Measurements from ENCODE around the gene NEIL3. TPM values are rescaled to one million over a fixed set of nuclear protein-coding genes. Genes with fewer than 3 reads are reported as not detected.

The NEIL3 gene, protein sequence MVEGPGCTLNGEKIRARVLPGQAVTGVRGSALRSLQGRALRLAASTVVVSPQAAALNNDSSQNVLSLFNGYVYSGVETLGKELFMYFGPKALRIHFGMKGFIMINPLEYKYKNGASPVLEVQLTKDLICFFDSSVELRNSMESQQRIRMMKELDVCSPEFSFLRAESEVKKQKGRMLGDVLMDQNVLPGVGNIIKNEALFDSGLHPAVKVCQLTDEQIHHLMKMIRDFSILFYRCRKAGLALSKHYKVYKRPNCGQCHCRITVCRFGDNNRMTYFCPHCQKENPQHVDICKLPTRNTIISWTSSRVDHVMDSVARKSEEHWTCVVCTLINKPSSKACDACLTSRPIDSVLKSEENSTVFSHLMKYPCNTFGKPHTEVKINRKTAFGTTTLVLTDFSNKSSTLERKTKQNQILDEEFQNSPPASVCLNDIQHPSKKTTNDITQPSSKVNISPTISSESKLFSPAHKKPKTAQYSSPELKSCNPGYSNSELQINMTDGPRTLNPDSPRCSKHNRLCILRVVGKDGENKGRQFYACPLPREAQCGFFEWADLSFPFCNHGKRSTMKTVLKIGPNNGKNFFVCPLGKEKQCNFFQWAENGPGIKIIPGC
- 3.6 and 5.4 TPM in 2 replicates for total RNA-seq

DNA sequence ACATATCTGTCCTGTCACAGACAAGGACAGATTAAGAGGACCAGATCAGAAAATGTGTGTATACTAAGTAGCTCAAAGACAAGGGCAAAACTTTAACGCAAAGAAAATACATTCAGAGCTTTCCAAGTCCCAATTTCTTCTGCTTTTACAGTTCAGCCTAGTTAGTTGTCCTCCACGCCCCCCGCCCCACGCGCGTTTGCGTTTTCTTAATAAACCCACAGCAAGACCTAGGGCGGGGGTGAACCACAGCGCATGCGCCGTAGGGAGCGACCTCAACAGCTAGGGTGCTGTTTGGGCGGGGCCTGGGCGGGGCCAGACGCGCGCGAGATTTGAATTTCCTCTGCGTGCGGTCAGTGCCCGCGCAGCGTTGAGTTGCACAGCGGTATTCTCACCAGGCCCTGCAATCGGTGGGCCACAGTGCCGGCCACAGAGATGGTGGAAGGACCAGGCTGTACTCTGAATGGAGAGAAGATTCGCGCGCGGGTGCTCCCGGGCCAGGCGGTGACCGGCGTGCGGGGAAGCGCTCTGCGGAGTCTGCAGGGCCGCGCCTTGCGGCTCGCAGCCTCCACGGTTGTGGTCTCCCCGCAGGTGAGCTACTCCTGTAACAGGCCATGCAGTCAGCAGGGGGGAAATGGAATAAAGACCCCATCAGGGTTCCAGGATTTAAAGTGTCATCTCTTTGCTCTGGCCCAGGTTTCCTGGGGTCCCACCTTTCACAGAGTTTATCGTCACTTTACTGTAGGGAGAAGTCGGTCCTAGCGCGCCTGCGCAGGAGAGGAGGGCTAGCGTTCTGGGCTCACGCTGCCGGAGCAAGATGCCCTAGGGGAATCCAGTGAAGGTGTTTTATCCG, at the start of gene NEIL3:
Gene NEIL3, plus strand, starts transcription at position 353 of the 850 bp plus-strand sequence. Its CDS starts 80 bp downstream, at position 433.

Other genes with a start within 250 kb of the NEIL3 start
- 24.0 and 26.8 TPM in 2 replicates for gene AGA, start 132.6 kb downstream of the NEIL3 start, total RNA-seq

All from vein endothelial cell (primary cell).